DND-41 (cell line): ENCODE measurements around the gene GRIA1.

Source experiments
- ATAC-seq: fragments of 200-7000 bp; cut with Tn5 transposase; 3 replicates; pipeline ENCODE4 v1.9.1; 2021; ENCODE audit warnings: low read depth; ENCODE audit not compliant: insufficient read depth
- DNase-seq: peaks from one replicate; pipeline ENCODE4 v3.0.0-alpha.2; 2020
- H2AFZ ChIP-seq: 2 replicates; pipeline ENCODE4 v1.6.0; 2012; ENCODE audit warnings: low read depth, low read length
- H3K27ac ChIP-seq: 2 replicates; pipeline ENCODE4 v1.5.1; 2012; ENCODE audit warnings: low read length, inconsistent platforms
- H3K27me3 ChIP-seq: fragments of 200-600 bp; sonication (generic); 2 replicates; pipeline ENCODE4 v1.6.0; 2012; ENCODE audit warnings: low read length, mild to moderate bottlenecking, inconsistent platforms; ENCODE audit not compliant: insufficient read depth, poor library complexity
- H3K36me3 ChIP-seq: 2 replicates; pipeline ENCODE4 v1.5.1; 2012; ENCODE audit warnings: low read length, inconsistent platforms; ENCODE audit not compliant: insufficient read depth
- H3K4me1 ChIP-seq: 2 replicates; pipeline ENCODE4 v1.5.1; 2012; ENCODE audit warnings: mild to moderate bottlenecking, low read length; ENCODE audit not compliant: insufficient read depth
- H3K4me2 ChIP-seq: 2 replicates; pipeline ENCODE4 v1.6.0; 2012; ENCODE audit warnings: mild to moderate bottlenecking, moderate library complexity, low read length, inconsistent platforms; ENCODE audit not compliant: insufficient read depth
- H3K4me3 ChIP-seq, 2 experiments: fragments of 200-600 bp in 1 of 2; shearing (Covaris generic) in 1 of 2; 2 replicates each; pipeline ENCODE4 v1.5.1; 2012 to 2016; ENCODE audit warnings: inconsistent platforms in 2 of 2, low read length in 2 of 2, mild to moderate bottlenecking in 2 of 2, low read depth in 1 of 2, moderate library complexity in 1 of 2
- H3K79me2 ChIP-seq: 2 replicates; pipeline ENCODE4 v1.6.0; 2012; ENCODE audit warnings: low read length, inconsistent platforms; ENCODE audit not compliant: insufficient read depth
- H3K9ac ChIP-seq: 2 replicates; pipeline ENCODE4 v1.6.0; 2012; ENCODE audit warnings: low read depth, mild to moderate bottlenecking, inconsistent platforms, low read length, moderate library complexity
- H3K9me3 ChIP-seq: 2 replicates; pipeline ENCODE4 v1.5.1; 2012; ENCODE audit warnings: low read length, moderate library complexity, mild to moderate bottlenecking, inconsistent platforms; ENCODE audit not compliant: insufficient read depth, severe bottlenecking
- H4K20me1 ChIP-seq: 2 replicates; pipeline ENCODE4 v1.6.0; 2012; ENCODE audit warnings: low read length; ENCODE audit not compliant: insufficient read depth
- CTCF ChIP-seq: IDR thresholded peaks from 2 replicates; pipeline ENCODE4 v1.5.1; 2012; ENCODE audit warnings: borderline replicate concordance, low read length, moderate library complexity, mild to moderate bottlenecking; ENCODE audit not compliant: poor library complexity, severe bottlenecking; ENCODE audit errors: extremely low read depth
- EZH2 ChIP-seq: IDR thresholded peaks from 3 replicates; pipeline ENCODE4 v1.6.1; 2012; ENCODE audit warnings: borderline replicate concordance, low read depth, mild to moderate bottlenecking, moderate library complexity, low read length, inconsistent platforms; ENCODE audit not compliant: severe bottlenecking

GRIA1 gene

GRCh38 chr5:153779836-153780235, 289.4 kb downstream of the GRIA1 start:
- H3K36me3 ChIP-seq, result no peaks in the 10 kb centered on the region
- H3K27ac ChIP-seq, result no peak overlapping the region
- H2AFZ ChIP-seq, result no peak overlapping the region
- H3K79me2 ChIP-seq, result no peaks in the 10 kb centered on the region
- no peaks in the 10 kb centered on the region for H4K20me1 ChIP-seq
- no peak for ATAC-seq
- no peaks in the 10 kb centered on the region for H3K4me1 ChIP-seq
- peaks cover 3% of the 10 kb centered on the region for H3K27me3 ChIP-seq
- H3K4me3 ChIP-seq, result no peak overlapping the region
- no peak overlapping the region for H3K9ac ChIP-seq
- no peak for DNase-seq
- TF ChIP-seq EZH2 (no peak), CTCF (no peak)
- H3K9me3 ChIP-seq, result no peaks in the 10 kb centered on the region
- H3K4me2 ChIP-seq, result no peak overlapping the region

GRCh38 chr5:153780876-153781705, 290.6 kb downstream of the GRIA1 start:
- Histone ChIP-seq H3K27me3 (peaks cover 3% of the 10 kb centered on the region), H2AFZ (no peak overlapping the region), H3K79me2 (no peaks in the 10 kb centered on the region), H3K4me1 (no peaks in the 10 kb centered on the region), H3K4me2 (no peak overlapping the region), H3K9me3 (no peaks in the 10 kb centered on the region), H3K4me3 (no peak overlapping the region), H4K20me1 (no peaks in the 10 kb centered on the region), H3K36me3 (no peaks in the 10 kb centered on the region), H3K9ac (no peak overlapping the region), H3K27ac (no peak overlapping the region)
- no peak for TF ChIP-seq CTCF
- TF ChIP-seq EZH2, result no peak
- no peak for ATAC-seq
- no peak for DNase-seq

- H3K4me3 ChIP-seq, result no peak overlapping the region
- H3K27me3 ChIP-seq, result no peaks in the 10 kb centered on the region
- no peaks in the 10 kb centered on the region for H3K36me3 ChIP-seq
- H3K4me2 ChIP-seq, result no peak overlapping the region
- no peaks in the 10 kb centered on the region for H4K20me1 ChIP-seq
- no peak overlapping the region for H3K27ac ChIP-seq
- no peak overlapping the region for H2AFZ ChIP-seq
- no peaks in the 10 kb centered on the region for H3K9me3 ChIP-seq
- DNase-seq (no peak), ATAC-seq (no peak)
- TF ChIP-seq CTCF (no peak), EZH2 (no peak)
- H3K79me2 ChIP-seq, result no peaks in the 10 kb centered on the region
- H3K4me1 ChIP-seq, result no peaks in the 10 kb centered on the region
- no peak overlapping the region for H3K9ac ChIP-seq
Measured at GRCh38 chr5:153782589-153783361, 292.3 kb downstream of the GRIA1 start.
